Vagina (tissue), 2 donors: ENCODE data around the gene RESP18. TPM values are rescaled to one million over a fixed set of nuclear protein-coding genes. Genes with fewer than 3 reads are reported as not detected.
"Not testable (repeated sequence)": the region's sequence is repeated elsewhere in the genome, so short reads cannot be mapped to it uniquely, and the experiment has no call there.

ENCODE experiments used
- DNase-seq, 2 donors: peaks; one replicate each; pipeline ENCODE4 v3.0.0-alpha.2; 2017; ENCODE audit errors: extremely low spot score in 2 of 2
- H3K27ac ChIP-seq: fragments of 200-600 bp; sonication (generic); one replicate; pipeline ENCODE4 v1.5.1; 2019
- H3K27me3 ChIP-seq: fragments of 200-600 bp; sonication (generic); one replicate; pipeline ENCODE4 v1.5.1; 2019
- H3K36me3 ChIP-seq, 2 donors: fragments of 200-600 bp; sonication (generic); one replicate each; pipeline ENCODE4 v1.5.1; 2017 to 2019
- H3K4me1 ChIP-seq: fragments of 200-600 bp; sonication (generic); one replicate; pipeline ENCODE4 v1.5.1; 2019
- H3K4me3 ChIP-seq, 2 donors: fragments of 200-600 bp; sonication (generic); 1 replicate in 1 of 2; 2 replicates in 1 of 2; pipeline ENCODE4 v1.5.1; 2016 to 2019
- H3K9me3 ChIP-seq: fragments of 200-600 bp; sonication (generic); one replicate; pipeline ENCODE4 v1.5.1; 2019
- POLR2A ChIP-seq, 2 donors: fragments of 450-650 bp; IDR thresholded peaks; one replicate each; pipeline ENCODE4 v1.6.1; 2017; ENCODE audit warnings: antibody characterized with exemption in 2 of 2, mild to moderate bottlenecking in 2 of 2, moderate library complexity in 2 of 2
- POLR2AphosphoS5 ChIP-seq, 2 donors: sonication (generic); formaldehyde crosslinking; IDR thresholded peaks; one replicate each; pipeline ENCODE4 v1.9.0; 2017; ENCODE audit warnings: antibody characterized with exemption in 2 of 2, mild to moderate bottlenecking in 2 of 2, low read depth in 1 of 2; ENCODE audit not compliant: insufficient read depth in 1 of 2
- intact Hi-C: fragments of 100-400 bp; cut with DNase I; formaldehyde crosslinking; loops from one replicate; pipeline ENCODE4 v1.15.1; 2023
- total RNA-seq: library from RNA; depleted of rRNA; stranded (reverse); fragments of >200 nt; gene quantifications from one replicate; pipeline ENCODE4 v1.2.3, GENCODE V29; 2016
- TF ChIP-seq, protein P1 (sequence below), 3 experiments: fragments of 450-650 bp in 2 of 3; fragments of 200-600 bp in 1 of 3; sonication (generic) in 1 of 3; IDR thresholded peaks; one replicate each; pipeline ENCODE4 v1.5.1; 2017 to 2019; ENCODE audit warnings: antibody characterized with exemption in 3 of 3, mild to moderate bottlenecking in 2 of 3, moderate library complexity in 2 of 3

RESP18 gene
- total RNA-seq, 1 donor from 2014 or later = not detected

DNA sequence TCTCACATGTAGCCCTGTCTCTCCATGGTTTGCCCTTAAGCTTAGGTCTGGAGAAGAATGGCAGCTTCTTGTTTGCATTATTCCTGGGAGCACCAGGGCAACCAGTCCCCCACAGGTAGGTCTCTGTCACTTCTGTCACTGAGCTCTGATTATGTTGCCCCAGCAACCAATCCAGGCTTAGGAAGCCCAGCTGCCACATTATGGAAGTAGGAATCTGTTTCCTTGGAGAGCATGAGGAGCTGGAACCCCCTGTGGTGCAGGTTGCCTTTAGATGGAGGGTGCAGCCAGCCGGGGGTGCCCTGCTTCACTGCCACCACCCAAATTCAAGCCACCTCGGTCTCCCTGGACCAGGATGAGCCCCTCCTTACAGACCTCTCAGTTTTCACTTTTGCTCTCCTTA lies 4.8 kb downstream of the RESP18 start:
- intact Hi-C loops = no loop called here
- TF ChIP-seq POLR2AphosphoS5 (IDR thresholded peaks at IDR 0.05; ENCODE audit: insufficient read depth in 1 of 2, low read depth in 1 of 2) (no peak), POLR2A (IDR thresholded peaks at IDR 0.05) (no peak)
- TF ChIP-seq, protein P1, sequence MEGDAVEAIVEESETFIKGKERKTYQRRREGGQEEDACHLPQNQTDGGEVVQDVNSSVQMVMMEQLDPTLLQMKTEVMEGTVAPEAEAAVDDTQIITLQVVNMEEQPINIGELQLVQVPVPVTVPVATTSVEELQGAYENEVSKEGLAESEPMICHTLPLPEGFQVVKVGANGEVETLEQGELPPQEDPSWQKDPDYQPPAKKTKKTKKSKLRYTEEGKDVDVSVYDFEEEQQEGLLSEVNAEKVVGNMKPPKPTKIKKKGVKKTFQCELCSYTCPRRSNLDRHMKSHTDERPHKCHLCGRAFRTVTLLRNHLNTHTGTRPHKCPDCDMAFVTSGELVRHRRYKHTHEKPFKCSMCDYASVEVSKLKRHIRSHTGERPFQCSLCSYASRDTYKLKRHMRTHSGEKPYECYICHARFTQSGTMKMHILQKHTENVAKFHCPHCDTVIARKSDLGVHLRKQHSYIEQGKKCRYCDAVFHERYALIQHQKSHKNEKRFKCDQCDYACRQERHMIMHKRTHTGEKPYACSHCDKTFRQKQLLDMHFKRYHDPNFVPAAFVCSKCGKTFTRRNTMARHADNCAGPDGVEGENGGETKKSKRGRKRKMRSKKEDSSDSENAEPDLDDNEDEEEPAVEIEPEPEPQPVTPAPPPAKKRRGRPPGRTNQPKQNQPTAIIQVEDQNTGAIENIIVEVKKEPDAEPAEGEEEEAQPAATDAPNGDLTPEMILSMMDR (IDR thresholded peaks at IDR 0.05) = no peak
- H3K27me3 ChIP-seq = peaks cover 4% of the 10 kb centered on the region
- no peak overlapping the region for H3K27ac ChIP-seq
- peak in 1 of 2 donors; percentile 64 for DNase-seq
- no peaks in the 10 kb centered on the region for H3K9me3 ChIP-seq
- H3K4me3 ChIP-seq = no peak overlapping the region
- H3K4me1 ChIP-seq = no peaks in the 10 kb centered on the region
- H3K36me3 ChIP-seq = no peaks in the 10 kb centered on the region

DNA sequence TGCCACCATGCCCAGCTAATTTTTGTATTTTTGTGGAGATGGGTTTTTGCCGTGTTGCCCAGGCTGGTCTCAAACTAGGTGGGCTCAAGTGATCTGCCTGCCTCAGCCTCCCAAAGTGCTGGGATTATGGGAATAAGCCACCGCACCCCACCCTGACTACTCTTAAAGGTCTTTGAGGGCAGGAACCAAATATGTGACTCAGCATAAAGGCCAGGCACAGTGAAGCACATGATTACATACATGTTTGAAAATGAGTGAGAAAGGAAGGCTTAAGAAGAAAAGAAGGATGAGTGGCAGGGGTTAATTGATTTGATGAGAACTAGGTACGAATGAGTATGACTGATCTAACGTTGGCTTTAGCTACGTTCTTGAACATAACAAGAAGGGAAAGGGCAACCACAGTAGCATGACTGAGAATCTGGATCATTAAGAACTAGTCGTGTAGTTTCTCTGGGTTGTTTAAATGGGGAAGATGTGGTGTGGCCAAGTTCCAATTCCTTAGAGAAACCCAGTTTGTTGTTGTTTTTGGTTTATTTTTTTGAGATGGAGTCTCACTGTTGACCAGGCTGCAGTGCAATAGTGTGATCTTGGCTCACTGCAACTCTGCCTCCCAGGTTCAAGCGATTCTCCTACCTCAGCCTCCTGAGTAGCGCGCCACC lies 6.8 kb downstream of the RESP18 start:
- H3K27me3 ChIP-seq = no peaks in the 10 kb centered on the region
- TF ChIP-seq POLR2AphosphoS5 (IDR thresholded peaks at IDR 0.05; ENCODE audit: insufficient read depth in 1 of 2, low read depth in 1 of 2) = no peak
- no peak for TF ChIP-seq POLR2A (IDR thresholded peaks at IDR 0.05)
- TF ChIP-seq, protein P1 (IDR thresholded peaks at IDR 0.05) = no peak

DNA sequence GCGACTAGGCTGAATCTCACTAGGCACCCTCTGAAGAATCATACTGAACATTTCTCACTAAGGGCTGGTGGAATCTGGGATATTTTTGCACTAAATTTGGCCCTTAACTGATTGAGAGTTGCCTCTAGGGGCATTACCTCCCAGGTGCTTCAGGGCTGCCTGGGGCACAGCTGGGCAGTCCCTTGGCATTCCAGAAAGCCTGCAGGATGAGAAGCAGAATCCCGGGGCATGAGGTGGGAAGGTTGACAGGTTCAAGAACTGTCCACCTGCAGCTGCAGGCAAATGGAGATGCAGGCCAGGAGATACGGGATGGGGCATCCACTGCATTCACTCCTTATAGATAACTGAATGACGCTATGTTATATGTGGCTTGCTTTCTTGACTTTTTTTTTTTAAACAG lies 7.4 kb downstream of the RESP18 start:
- Histone ChIP-seq H3K27me3 (no peaks in the 10 kb centered on the region), H3K9me3 (no peaks in the 10 kb centered on the region)
- TF ChIP-seq POLR2AphosphoS5 (IDR thresholded peaks at IDR 0.05; ENCODE audit: insufficient read depth in 1 of 2, low read depth in 1 of 2) (no peak), POLR2A (IDR thresholded peaks at IDR 0.05) (no peak)
- TF ChIP-seq, protein P1 (IDR thresholded peaks at IDR 0.05) = no peak

More for the DNA sequence above, 6.8 kb downstream of the RESP18 start:
- H3K4me1 ChIP-seq = no peaks in the 10 kb centered on the region
- H3K9me3 ChIP-seq = no peaks in the 10 kb centered on the region
- intact Hi-C loops = no loop called here
- DNase-seq = no peak
- H3K4me3 ChIP-seq = no peak overlapping the region
- no peak overlapping the region for H3K27ac ChIP-seq
- no peaks in the 10 kb centered on the region for H3K36me3 ChIP-seq

DNA sequence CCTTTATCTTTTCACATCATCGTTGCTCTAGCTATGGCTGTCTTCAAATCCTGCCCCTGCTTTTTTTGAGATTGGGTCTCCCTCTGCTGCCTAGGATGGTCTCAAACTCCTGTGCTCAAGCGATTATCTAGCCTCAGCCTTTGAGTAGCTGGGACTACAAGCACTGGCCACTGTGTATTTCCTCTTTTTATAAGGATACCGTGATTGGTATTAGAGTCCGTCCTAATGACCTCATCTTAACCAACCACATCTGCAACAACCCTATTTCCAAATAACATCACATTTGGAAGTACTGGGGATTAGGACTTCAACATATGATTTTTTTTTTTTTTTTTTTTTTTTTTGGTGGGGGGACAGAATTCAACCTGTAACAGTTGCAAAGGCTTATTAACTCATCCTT lies 9.1 kb downstream of the RESP18 start:
- H3K4me3 ChIP-seq = no peak overlapping the region
- intact Hi-C loops = no loop called here
- H3K9me3 ChIP-seq = no peaks in the 10 kb centered on the region
- no peak overlapping the region for H3K27ac ChIP-seq
- H3K4me1 ChIP-seq = no peaks in the 10 kb centered on the region
- H3K36me3 ChIP-seq = no peaks in the 10 kb centered on the region
- TF ChIP-seq, protein P1 (IDR thresholded peaks at IDR 0.05) = no peak
- TF ChIP-seq POLR2AphosphoS5 (IDR thresholded peaks at IDR 0.05; ENCODE audit: insufficient read depth in 1 of 2, low read depth in 1 of 2) = no peak
- TF ChIP-seq POLR2A (IDR thresholded peaks at IDR 0.05) = no peak
- no peak for DNase-seq
- no peaks in the 10 kb centered on the region for H3K27me3 ChIP-seq

More for the DNA sequence above, 7.4 kb downstream of the RESP18 start:
- no peak overlapping the region for H3K27ac ChIP-seq
- no peaks in the 10 kb centered on the region for H3K36me3 ChIP-seq
- no peak for DNase-seq
- no peak overlapping the region for H3K4me3 ChIP-seq
- H3K4me1 ChIP-seq = no peaks in the 10 kb centered on the region
- intact Hi-C loops = no loop called here

DNA sequence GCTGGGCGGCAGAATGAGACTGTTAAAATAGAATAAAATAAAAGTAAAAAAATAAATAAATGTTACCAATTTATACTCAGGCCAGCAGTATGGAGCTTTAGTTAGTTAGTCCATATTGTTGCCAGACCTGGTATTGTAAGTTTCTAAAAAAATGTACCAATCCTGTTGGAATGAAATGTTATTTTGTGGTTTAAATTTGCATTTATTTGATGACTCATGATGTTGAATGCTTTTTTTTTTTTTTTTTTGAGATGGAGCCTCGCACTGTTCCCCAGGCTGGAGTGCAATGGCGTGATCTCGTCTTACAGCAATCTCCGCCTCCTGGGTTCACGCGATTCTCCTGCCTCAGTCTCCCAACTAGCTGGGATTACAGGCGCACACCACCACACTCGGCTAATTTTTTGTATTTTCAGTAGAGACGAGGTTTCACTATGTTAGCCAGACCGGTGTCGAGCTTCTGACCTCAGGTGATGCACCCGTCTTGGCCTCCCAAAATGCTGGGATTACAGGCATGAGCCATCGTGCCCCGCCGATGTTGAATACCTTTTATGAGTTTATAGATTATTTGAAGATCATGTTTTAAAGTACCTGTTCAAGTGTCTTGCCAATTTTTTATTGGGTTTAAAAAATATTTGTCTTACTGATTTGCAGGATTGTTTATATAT lies 17.6 kb downstream of the RESP18 start:
- Histone ChIP-seq H3K4me1 (no peaks in the 10 kb centered on the region), H3K9me3 (no peaks in the 10 kb centered on the region), H3K27me3 (no peaks in the 10 kb centered on the region), H3K27ac (no peak overlapping the region), H3K36me3 (no peaks in the 10 kb centered on the region), H3K4me3 (no peak overlapping the region)
- DNase-seq = peak in 1 of 2 donors; percentile 52
- TF ChIP-seq, protein P1 (IDR thresholded peaks at IDR 0.05) = no peak
- TF ChIP-seq POLR2AphosphoS5 (IDR thresholded peaks at IDR 0.05; ENCODE audit: insufficient read depth in 1 of 2, low read depth in 1 of 2) (no peak), POLR2A (IDR thresholded peaks at IDR 0.05) (no peak)
- intact Hi-C loops = no loop called here

DNA sequence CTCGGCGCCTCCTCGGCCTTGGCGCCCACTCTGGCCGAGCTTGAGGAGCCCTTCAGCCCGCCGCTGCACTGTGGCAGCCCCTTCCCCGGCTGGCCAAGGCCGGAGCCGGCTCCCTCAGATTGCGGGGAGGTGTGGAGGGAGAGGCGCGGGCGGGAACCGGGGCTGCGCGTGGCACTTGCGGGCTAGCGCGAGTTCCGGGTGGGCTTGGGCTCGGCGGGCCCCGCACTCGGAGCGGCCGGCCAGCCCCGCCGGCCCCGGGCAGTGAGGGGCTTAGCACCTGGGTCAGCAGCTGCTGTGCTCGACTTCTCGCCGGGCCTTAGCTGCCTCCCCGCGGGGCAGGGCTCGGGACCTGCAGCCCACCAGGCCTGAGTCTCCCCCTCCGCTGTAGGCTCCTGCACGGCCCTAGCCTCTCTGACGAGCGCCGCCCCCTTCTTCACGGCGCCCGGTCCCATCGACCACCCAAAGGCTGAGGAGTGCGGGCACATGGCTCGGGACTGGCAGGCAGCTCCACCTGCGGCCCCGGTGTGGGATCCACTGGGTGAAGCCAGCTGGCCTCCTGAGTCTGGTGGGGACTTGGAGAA lies 19.8 kb downstream of the RESP18 start:
- H3K4me3 ChIP-seq, H3K27me3 ChIP-seq, H3K27ac ChIP-seq, intact Hi-C loops, DNase-seq, H3K9me3 ChIP-seq, H3K36me3 ChIP-seq, H3K4me1 ChIP-seq: not testable (repeated sequence)
